ENCODE results near the gene MSH3.

MSH3 gene

DNA sequence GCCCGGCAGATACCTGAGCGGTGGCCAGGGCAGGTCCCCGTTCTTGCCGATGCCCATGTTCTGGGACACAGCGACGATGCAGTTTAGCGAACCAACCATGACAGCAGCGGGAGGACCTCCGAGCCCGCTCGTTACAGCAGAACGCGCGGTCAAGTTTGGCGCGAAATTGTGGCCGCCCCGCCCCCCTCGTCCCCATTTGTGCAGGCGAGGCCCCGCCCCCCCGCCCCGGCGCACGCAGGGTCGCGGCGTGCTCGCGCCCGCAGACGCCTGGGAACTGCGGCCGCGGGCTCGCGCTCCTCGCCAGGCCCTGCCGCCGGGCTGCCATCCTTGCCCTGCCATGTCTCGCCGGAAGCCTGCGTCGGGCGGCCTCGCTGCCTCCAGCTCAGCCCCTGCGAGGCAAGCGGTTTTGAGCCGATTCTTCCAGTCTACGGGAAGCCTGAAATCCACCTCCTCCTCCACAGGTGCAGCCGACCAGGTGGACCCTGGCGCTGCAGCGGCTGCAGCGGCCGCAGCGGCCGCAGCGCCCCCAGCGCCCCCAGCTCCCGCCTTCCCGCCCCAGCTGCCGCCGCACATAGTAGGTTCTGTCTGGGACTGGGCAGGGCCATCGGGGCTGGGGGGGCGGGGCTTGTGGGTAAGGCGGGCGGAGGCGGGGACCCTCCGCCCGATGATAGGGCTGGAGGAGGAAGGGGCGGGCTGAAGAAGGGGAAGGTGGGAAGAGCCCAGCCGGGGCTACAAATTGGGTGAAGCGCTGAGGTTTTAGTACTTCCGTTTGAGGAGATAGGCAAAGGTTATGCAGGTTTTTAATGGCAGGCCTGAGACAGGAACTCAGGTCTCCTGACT lies at the start of gene MSH3, which contains the start of gene DHFR:
Gene MSH3 (plus strand): TSS at position 262 of the 840 bp plus-strand sequence. CDS start 76 bp downstream, at position 338.
Gene DHFR (minus strand): TSS at position 593 of the 840 bp plus-strand sequence. CDS start 494 bp downstream, at position 99.
- peak; percentile 96 for DNase-seq (ENCODE audit: low spot score)

DNA sequence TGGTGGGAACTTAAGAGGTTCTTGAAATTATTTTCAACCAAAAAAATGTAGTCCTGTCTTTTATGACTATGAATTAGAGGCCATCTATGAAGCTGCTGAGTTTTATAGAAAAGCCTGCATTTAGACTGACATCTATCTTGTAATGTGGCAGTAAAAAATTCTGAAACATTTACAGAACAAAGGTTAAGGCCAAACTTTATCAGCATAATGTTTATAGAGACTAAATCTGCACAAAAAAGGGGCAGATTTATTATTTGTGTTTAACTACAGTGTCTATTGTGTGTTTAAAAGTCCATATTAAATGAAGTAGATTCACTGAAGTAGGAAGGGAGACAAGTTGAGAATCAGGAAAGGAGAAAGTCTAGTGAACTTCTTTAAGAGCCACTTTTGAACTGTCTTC lies 47.1 kb upstream of the MSH3 start:
- no peak for DNase-seq (ENCODE audit: low spot score)

DNA sequence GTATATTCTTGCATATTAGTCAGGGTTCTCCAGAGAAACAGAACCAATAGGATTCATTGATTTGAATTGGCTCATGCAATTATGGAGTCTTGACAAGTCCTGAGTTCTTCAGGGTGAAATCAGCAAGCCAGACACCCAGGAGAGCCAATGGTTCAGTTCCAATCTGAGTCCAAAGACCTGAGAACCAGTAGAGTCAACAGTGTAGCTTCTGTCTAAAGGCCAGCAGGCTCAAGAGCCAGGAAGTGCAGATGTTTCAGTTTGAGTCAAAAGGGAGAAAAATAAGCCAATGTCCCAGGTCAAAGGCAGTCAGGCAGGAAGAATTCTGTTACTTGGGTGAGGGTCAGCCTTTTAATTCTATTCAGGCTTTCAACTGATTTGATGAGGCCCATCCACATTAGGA lies 46.6 kb upstream of the MSH3 start:
- no peak for DNase-seq (ENCODE audit: low spot score)

DNA sequence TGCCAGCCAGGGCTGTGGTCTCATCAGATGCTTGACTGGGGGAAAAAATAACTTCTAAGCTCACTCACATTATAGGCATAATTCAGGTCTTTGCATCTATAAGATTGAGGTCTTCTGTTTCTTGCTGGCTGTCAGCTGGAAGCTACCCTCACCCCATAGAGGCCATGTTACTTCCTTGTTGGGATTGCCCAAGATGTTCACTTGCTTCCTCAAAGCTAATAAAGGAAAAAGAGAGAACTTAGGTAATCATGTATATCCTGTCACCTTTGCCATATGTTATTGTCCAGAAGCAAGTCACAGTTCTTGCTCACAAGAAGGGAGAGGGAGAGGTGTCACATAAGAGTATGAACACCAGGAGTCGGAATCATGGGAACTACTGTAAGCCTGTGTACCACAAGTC lies 45.7 kb upstream of the MSH3 start:
- DNase-seq (ENCODE audit: low spot score) = no peak

DNA sequence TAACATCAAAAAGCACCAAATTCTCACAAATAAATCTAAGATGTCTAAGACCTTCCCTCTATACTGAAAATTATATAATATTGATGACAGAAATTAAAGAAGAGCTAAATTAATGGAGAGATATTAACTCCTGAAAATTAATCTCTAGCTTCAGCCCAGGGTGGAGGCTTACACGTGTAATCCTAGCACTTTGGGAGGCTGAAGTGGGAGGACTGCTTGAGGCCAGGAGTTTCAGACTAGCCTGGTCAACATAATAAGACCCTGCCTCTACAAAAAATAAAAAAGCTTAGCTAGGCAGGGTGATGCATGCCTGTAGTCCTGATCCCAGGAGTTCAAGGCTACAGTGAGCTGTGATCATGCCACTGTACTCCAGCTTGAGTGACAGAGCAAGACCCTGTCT lies 44.8 kb upstream of the MSH3 start:
- no peak for DNase-seq (ENCODE audit: low spot score)

DNA sequence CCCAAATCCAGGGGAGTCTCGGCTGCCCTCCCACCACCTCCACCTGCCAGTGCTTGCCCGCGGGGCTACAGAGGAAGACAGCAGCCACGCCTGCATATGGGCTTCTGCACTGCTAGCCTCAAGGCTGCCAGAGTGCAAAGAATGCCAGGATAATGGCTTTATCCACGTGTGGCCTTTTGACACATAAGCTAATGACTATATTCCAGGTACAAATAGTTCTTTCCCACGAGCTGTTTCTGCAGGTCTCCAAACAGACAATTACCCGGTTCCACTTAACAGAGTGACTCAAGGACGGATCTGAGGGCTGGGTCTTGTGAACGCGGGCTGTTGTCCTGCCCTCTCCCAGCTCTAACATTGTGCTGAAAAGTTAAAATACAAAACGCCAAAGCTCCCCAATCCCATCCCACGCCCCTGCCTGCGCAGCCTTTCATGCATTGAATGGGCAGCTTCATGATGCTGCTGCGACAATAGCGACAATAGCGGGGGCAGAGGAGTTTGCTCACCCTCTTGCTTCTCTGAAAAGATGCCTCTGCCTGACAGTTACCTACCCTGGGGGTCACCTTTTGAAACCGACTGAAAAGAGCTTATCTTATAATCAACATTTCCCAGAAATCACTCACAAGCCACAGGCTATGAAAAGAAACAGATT lies 39.1 kb upstream of the MSH3 start:
- DNase-seq (ENCODE audit: low spot score) = no peak

DNA sequence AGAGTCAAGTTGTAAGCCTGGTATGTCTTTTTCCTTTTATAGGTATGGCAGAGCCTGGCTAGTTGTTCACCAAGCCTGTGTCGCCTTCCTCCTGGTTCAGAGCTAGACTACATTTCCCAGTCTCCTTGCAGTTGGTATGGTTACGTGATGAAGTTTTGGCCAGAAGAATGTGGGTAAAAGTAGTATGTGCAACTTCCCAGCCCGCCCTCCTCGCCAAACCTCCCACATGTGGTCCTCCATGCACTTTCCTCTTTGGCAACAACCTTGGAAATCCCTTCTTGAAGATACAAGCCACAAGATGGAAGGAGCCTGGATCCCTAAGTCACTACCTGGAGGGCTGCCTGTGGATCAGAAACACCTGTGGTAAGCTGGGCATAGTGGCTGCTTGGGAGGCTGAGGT lies 36.0 kb upstream of the MSH3 start:
- DNase-seq (ENCODE audit: low spot score) = no peak

DNA sequence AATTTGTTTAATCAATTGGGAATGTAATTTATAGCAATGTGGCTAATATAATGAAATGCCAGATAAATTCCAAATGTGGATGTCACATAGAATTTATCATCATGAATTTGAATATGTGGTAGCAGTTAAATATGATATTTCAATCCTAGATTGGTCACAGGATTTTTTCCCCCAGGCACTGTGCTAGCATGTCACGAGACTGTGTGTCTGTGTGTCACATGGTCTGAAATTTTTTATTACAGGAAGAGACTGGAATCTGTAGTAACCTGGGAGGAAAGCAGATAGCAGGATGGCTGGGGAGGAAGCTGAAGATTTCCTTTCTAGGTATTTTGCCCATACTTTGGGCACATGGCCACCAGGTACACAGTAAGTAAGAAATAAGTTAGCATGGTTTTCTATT lies 35.4 kb upstream of the MSH3 start:
- DNase-seq (ENCODE audit: low spot score) = no peak

DNA sequence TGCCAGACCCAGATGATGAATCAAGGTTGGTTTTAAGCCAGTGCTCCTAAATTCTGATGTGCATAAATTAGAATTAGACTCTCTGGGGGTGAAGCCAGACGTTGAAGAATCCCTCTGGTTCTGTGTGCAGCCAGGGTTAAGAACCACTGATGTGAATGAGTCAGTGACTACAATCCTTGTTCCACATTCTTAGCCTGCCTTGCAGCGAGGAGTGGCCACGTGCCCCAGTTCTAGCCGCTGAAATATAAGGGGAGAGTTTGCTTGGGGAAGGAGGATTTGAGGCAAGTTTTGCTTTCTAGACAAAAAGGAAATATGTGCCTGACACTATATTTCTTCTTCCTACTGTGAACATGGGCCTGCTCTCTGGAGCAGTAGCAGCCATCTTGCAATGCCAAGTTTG lies 34.2 kb upstream of the MSH3 start:
- no peak for DNase-seq (ENCODE audit: low spot score)

DNA sequence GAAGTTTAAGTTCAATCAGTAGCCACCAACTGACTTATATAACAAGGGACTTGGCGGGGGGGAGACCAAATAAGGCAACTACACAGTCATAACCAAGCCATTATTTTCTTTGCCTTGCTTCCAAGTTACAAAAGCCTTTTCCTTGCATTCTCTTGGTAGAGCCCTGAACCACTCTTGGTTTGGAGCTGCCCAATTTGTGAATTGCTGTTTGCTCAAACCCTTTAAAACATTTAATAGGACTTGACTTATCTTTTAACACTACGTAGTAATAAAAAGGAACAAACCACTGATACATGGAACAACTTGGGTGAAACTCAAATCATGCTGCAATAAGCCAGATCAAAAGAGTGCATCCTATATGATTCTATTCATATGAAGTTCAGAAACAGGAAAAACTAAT lies 31.7 kb upstream of the MSH3 start:
- DNase-seq (ENCODE audit: low spot score) = no peak

DNA sequence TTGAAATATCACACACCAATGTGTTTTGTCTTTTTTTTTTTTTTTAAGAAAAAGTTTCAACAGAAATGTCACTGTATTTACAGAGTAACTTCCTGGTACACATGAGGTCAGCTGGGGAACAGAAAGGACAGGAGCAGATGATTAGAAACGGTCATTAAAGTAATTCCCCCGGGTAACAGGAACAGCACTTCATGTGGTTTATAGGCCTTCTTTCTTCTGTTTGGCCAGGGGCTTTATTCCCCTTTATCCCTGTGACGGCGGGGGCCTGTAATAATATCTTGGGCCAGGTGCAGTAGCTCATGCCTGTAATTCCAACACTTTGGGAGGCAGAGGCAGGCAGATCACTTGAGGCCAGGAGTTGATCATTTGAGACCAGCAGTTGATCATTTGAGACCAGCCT lies 30.5 kb upstream of the MSH3 start:
- DNase-seq (ENCODE audit: low spot score) = no peak

DNA sequence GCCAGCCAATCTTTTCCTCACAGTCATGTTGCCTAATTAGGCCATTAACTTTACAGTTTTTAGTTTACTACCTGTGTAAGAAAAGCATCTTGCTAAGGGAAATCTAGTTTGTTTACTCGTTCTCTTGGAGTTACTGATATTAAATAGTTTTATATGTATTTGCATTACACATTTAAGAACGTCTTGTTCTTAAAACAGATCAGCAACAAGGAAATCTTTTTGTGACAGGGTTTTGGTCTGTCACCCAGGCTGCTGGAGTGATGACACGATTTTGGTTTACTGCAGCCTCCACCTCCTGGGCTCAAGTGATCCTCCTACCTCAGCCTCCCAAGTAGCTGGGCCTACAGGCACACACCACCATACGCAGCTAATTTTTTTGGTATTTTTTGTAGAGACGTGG lies 29.2 kb upstream of the MSH3 start:
- DNase-seq (ENCODE audit: low spot score) = no peak

DNA sequence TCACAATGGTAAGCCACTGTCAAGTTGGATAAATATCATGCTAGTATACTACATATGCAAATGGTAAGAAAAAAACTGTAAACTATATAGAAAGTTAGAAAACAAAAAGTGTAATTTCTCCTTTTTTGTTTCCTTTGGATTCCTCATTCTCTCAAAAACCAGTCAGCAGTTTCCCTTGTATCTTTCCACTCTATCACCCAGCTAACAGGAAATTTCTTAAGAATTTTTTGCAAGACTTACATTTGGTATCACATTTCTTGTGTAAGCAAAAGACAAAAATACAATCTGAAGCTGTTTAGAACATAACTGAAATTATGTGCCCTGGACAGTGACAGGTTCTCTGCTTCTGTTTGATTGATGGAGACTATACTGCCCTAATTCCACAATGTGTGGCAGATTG lies 25.2 kb upstream of the MSH3 start:
- DNase-seq (ENCODE audit: low spot score) = no peak

DNA sequence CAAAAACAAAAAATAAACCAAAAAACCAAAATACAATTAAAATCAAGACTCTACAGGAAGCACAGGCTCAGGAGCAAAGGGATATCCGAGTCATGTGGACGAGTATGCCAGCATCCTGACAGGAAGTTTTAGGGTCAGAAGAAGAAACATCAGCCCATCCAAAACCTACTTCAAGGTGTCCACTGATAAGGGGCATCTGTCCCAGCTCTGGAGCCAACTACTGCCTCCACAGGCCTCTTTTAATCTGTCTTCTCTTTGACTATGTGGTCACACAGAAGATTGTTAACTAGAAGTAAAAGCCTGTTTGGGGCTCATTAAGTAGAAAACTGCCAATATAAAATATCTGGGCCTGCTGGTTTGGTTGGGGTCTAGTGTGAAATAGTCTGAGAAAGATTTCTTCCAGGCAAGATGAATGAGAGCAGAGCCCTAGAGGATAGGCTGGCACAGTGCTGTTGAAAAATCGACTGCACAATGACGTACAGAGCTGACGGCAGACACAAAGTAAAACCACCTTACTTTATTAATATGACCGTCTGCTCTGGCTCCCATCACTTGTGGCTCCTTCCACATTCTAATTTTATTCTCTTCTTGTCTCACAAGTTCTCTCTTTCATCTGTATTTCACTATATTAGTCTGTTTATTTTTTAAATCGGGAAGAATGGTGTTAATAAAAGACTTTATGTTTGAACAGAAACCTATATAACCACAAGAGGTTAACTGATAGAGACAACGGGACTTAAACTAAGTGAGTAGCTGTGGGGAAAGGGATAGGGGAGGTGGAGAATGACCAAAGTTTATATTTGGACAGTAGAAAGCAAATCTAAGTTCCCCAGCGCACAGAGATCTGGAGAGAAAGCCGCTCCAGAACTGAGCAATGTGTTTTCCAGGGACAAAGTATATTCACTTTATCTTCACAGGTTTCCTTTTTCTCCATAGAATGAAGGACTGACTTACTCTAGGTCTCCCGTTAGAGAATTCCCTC lies 22.9 kb upstream of the MSH3 start:
- no peak for DNase-seq (ENCODE audit: low spot score)

DNA sequence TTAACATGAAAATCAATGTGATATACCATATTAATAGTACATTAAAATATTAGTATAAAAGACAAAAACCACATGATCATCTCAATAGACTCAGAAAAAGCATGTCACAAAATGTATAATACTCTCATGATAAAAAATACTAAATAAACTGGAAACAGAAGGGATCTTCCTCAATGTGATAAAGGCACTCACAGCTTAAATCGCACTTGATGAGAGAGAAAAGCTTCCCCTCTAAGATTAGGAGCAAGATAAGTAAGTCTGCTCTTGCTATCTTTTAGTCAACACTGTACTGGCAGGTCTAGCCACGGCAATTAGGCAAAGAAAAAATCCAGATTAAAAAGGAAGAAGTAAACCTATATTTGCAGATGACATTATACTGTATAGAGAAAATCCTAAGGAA lies 21.8 kb upstream of the MSH3 start:
- DNase-seq (ENCODE audit: low spot score) = no peak

DNA sequence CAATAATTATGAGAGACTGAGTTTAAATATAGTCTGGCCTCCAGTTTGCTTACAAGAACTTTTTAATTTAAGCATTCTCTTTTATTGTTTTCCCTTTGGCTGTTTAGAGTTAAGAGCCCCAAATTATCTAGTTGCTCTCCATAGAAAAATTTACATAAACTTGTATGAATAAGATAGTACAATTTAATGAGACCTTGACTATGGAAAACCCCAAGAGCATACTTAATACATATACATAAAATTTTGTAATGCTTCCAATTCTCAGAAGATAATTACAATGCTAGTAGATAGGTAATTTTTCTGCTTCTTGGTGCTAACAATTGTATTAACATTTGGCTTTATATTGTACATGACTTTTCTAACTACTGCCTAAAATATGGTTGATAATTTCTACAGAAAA lies 20.3 kb upstream of the MSH3 start:
- DNase-seq (ENCODE audit: low spot score) = no peak

DNA sequence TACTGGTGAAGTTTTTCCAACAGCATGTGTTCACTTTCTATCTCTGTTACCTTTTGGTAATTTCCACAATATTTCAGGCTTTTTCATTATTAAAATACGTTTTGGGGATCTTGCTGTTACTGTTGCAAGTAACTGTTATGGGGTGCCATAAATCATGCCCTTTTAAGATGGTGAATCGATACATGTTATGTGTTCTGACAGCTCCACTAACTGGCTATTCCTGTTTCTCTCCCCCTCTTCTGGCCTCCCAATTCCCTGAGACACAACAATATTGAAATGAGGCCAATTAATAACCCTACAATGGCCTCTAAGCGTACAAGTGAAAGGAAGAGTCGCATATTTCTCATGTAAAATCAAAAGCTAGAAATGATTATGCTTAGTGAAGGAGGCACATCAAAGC lies 13.1 kb upstream of the MSH3 start:
- no peak for DNase-seq (ENCODE audit: low spot score)

DNA sequence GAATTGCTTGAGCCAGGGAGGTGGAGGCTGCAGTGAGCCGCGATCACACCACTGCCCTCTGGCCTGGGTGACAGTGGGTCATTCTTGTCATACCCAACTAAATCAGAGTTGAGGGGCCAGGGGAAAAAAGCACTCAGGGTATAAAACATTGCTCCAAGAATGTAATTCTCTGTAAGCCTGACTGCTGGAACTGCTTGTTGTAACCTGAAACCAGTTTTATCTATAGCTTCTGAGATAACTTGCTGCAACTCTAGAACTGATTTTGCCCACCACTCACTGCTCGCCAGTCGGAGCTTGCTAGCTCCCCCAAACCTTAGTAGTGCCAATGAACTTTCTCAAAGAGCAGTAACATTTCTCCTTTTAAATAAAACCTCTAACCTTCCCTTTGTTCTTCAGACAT lies 9.6 kb upstream of the MSH3 start:
- DNase-seq (ENCODE audit: low spot score) = no peak

DNA sequence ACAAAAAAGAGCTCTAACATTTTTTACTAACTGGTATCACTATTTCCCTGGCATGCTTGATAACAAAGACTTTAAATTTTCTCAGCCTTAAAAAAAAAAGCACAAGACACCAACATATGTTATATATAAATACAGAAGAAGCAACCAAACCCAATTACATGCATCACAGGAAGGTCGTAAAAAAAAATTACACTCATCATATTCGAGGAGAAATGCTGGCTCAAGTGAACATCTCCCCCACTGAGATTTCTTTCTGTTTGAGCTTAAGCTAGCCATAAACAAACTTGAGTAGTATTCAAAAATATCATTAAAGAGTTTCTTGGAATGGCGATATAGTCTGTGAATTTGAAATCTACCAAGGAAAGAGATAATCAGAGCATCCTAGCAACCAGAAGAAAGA lies 7.5 kb upstream of the MSH3 start:
- DNase-seq (ENCODE audit: low spot score) = no peak

DNA sequence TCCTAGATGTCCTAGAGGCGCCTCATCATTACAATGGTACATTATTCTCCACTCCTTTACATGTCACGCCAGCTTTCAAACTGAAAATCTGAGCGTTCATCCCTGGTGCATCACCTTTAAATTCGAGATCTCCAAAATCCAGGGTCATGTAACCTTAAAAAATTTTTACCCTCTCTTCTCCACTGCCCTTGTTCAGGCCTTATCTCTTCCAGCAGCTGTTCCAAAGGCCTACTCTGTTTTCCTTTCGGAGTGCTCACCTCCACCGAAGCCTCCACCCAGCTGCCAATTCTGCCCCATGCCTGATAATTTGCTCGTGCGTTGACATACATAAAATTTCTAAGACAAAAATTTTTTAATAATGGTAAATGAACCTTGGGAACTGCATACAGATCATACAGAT lies 950 bp upstream of the MSH3 start:
- DNase-seq (ENCODE audit: low spot score) = no peak

DNA sequence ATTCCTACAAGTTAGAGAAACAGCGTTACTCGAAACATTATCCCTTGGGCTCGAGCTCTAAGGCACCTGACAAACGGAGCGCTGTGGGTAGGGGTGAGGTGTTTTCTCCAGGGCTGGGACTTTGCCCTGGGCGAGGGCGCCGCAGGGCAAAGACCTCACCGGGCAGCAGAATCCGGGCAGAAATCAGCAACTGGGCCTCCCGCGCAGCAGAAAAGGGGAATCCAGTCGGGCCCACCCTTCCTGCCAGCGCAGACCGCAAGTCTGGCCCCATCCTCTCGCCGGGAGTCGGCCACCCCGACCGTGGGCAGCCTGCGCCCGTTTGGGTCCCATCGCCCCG lies 430 bp upstream of the MSH3 start:
- DNase-seq (ENCODE audit: low spot score) = peak; percentile 57

DNA sequence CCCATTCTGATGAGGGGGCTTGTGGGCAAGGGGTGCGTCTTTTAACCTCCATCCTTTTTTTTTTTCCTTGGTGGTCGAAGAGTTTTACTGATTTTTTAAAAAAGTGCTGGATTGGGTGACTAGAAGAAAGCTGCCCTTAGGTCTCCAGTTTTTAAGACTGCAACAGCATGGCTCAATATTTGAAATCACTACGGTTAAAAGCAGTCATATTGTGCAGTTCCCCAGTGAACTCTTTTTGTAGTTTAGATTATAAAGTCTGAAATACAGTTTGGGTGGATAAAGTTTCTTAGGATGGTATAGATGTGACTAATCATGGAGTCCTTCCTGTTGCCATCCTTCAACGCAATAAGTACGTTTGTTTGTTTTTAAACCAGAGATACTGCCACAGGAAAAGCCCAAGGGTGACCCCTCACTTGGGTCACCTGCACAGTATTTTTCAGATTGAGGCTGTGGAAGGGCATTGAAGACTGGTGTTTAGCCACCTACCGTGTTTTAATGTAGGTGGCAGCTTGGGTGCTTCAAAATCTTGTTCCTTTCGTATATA lies 851 bp downstream of the MSH3 start:
- peak; percentile 26 for DNase-seq (ENCODE audit: low spot score)
